ENCODE data around the gene EFNA2.
"Not testable (repeated sequence)": the region's sequence is repeated elsewhere in the genome, so short reads cannot be mapped to it uniquely, and the experiment has no call there.

The EFNA2 gene

GRCh38 chr19:1317274-1318003 lies 31.8 kb downstream of the EFNA2 start:
- H3K27ac ChIP-seq (ENCODE audit: low read depth, low read length): no peak overlapping the region
- no peak overlapping the region for H3K4me3 ChIP-seq (ENCODE audit: low read length)
- TF ChIP-seq EZH2phosphoT487 (IDR thresholded peaks at IDR 0.05; ENCODE audit: borderline replicate concordance, low read length): no peak
- no peak for TF ChIP-seq CTCF (IDR thresholded peaks at IDR 0.05; ENCODE audit: low read depth, low read length, poor library complexity, severe bottlenecking)
- H3F3A ChIP-seq (ENCODE audit: control insufficient read depth, insufficient read depth): no peaks in the 10 kb centered on the region
- H3K9me2 ChIP-seq (replicated peaks; ENCODE audit: control insufficient read depth, low read length): no peaks in the 10 kb centered on the region
- H3K9me3 ChIP-seq (ENCODE audit: control insufficient read depth, insufficient read depth, low read length): no peaks in the 10 kb centered on the region
- H3K27me3 ChIP-seq (ENCODE audit: control insufficient read depth, low read length): peaks cover 48% of the 10 kb centered on the region
- no peaks in the 10 kb centered on the region for H3K79me2 ChIP-seq (ENCODE audit: control insufficient read depth, low read length)
- H4K20me1 ChIP-seq (ENCODE audit: control insufficient read depth, insufficient read depth, low read depth, low read length): no peaks in the 10 kb centered on the region
- H3K4me2 ChIP-seq (ENCODE audit: low read length): no peak overlapping the region
- H3K4me1 ChIP-seq (ENCODE audit: control insufficient read depth, low read length): peaks cover 4% of the 10 kb centered on the region; the same call in 1 of the 2 replicates
- H3K36me3 ChIP-seq (ENCODE audit: control insufficient read depth, low read length): no peaks in the 10 kb centered on the region

GRCh38 chr19:1318678-1319471 lies 33.2 kb downstream of the EFNA2 start:
- H3K79me2 ChIP-seq (ENCODE audit: control insufficient read depth, low read length): no peaks in the 10 kb centered on the region
- no peak overlapping the region for H3K27ac ChIP-seq (ENCODE audit: low read depth, low read length)
- no peaks in the 10 kb centered on the region for H3K36me3 ChIP-seq (ENCODE audit: control insufficient read depth, low read length)
- H3K27me3 ChIP-seq (ENCODE audit: control insufficient read depth, low read length): peaks cover 52% of the 10 kb centered on the region
- no peak overlapping the region for H3K4me3 ChIP-seq (ENCODE audit: low read length)
- TF ChIP-seq CTCF (IDR thresholded peaks at IDR 0.05; ENCODE audit: low read depth, low read length, poor library complexity, severe bottlenecking) (no peak), EZH2phosphoT487 (IDR thresholded peaks at IDR 0.05; ENCODE audit: borderline replicate concordance, low read length) (no peak)
- no peaks in the 10 kb centered on the region for H3K9me3 ChIP-seq (ENCODE audit: control insufficient read depth, insufficient read depth, low read length)
- no peaks in the 10 kb centered on the region for H3F3A ChIP-seq (ENCODE audit: control insufficient read depth, insufficient read depth)
- no peaks in the 10 kb centered on the region for H4K20me1 ChIP-seq (ENCODE audit: control insufficient read depth, insufficient read depth, low read depth, low read length)
- H3K4me1 ChIP-seq (ENCODE audit: control insufficient read depth, low read length): peaks cover 4% of the 10 kb centered on the region; the same call in 1 of the 2 replicates
- H3K4me2 ChIP-seq (ENCODE audit: low read length): no peak overlapping the region
- no peaks in the 10 kb centered on the region for H3K9me2 ChIP-seq (replicated peaks; ENCODE audit: control insufficient read depth, low read length)

GRCh38 chr19:1320282-1320650 lies 34.6 kb downstream of the EFNA2 start:
- not testable (repeated sequence) for H3K4me1 ChIP-seq (ENCODE audit: control insufficient read depth, low read length); H3K4me3 ChIP-seq (ENCODE audit: low read length); H3K79me2 ChIP-seq (ENCODE audit: control insufficient read depth, low read length); H3F3A ChIP-seq (ENCODE audit: control insufficient read depth, insufficient read depth); H3K9me2 ChIP-seq (replicated peaks; ENCODE audit: control insufficient read depth, low read length); H4K20me1 ChIP-seq (ENCODE audit: control insufficient read depth, insufficient read depth, low read depth, low read length); H3K9me3 ChIP-seq (ENCODE audit: control insufficient read depth, insufficient read depth, low read length); H3K36me3 ChIP-seq (ENCODE audit: control insufficient read depth, low read length); H3K4me2 ChIP-seq (ENCODE audit: low read length); H3K27ac ChIP-seq (ENCODE audit: low read depth, low read length)
- H3K27me3 ChIP-seq (ENCODE audit: control insufficient read depth, low read length): peaks cover 59% of the 10 kb centered on the region

GRCh38 chr19:1321539-1321938 lies 35.9 kb downstream of the EFNA2 start:
- Histone ChIP-seq H3K9me2 (replicated peaks; ENCODE audit: control insufficient read depth, low read length) (no peaks in the 10 kb centered on the region), H4K20me1 (ENCODE audit: control insufficient read depth, insufficient read depth, low read depth, low read length) (no peaks in the 10 kb centered on the region), H3F3A (ENCODE audit: control insufficient read depth, insufficient read depth) (no peaks in the 10 kb centered on the region), H3K36me3 (ENCODE audit: control insufficient read depth, low read length) (no peaks in the 10 kb centered on the region), H3K4me3 (ENCODE audit: low read length) (no peak overlapping the region), H3K9me3 (ENCODE audit: control insufficient read depth, insufficient read depth, low read length) (no peaks in the 10 kb centered on the region), H3K27ac (ENCODE audit: low read depth, low read length) (no peak overlapping the region), H3K4me1 (ENCODE audit: control insufficient read depth, low read length) (no peaks in the 10 kb centered on the region), H3K27me3 (ENCODE audit: control insufficient read depth, low read length) (peaks cover 46% of the 10 kb centered on the region), H3K4me2 (ENCODE audit: low read length) (no peak overlapping the region), H3K79me2 (ENCODE audit: control insufficient read depth, low read length) (no peaks in the 10 kb centered on the region)
- TF ChIP-seq EZH2phosphoT487 (IDR thresholded peaks at IDR 0.05; ENCODE audit: borderline replicate concordance, low read length): no peak

All from DOHH2 (cell line).